ELR (cell line): ENCODE results near the gene CNIH3.

Experiments
- DNase-seq: peaks from one replicate; pipeline ENCODE4 v3.0.0-alpha.2; 2015; ENCODE audit warnings: low read depth

CNIH3 gene

DNA sequence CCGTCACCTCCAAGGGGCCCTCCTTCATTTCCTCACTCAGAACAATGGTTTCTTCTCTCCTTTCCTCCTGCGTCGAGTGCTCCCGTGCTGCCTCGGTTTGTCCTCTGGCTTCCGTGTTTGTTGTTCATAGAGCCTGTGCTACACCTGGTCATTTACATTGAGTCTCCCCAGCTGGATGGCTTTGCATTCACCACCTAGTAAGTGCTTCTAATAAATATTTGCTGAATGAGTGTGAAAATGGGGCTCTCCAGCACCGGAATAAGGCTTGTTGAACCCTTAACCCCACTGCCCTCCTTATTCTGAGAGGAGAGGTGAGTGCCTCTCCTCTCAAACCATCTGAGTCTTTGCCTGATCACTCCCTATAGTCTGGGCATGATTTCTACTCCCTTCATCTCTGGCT lies 104.9 kb downstream of the CNIH3 start:
- DNase-seq, result no peak

DNA sequence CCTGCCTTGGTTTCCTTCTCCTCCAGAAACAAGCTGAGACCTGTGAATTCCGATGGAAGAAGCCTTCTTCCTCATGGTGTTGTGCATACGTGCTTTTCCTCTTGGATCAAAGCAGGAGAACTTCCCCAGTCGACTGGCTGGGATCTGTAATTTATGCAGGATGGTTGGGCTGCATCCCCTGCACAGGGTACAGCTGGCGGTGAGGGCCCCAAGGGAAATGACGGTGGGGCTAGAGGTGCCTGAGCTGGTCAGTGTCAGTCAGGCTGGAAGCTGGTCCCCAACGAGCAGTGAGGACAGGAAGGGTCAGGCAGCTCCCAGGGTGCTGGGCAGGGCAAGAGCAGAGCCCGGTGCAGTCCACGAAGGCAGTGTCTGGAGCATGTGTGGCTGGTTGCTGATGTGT lies 106.7 kb downstream of the CNIH3 start:
- no peak for DNase-seq

DNA sequence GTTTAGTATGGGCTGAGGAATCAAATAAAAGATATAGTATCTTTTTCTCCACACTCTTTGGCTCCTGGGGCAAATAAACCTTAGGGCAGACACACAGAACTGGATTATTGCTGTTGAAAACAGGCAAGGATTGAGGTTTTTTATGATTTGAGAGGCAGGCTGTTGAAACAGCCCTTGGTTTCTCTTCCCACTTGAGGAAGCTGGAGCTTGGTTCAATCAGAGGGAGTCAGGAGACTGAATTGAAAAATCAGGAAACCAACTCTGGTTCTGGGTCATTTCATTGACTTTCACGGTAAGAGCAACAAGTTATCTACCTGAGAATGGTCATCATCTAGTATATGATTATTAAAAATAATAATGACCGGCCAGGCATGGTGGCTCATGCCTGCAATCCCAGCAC lies 108.4 kb downstream of the CNIH3 start:
- DNase-seq, result no peak

DNA sequence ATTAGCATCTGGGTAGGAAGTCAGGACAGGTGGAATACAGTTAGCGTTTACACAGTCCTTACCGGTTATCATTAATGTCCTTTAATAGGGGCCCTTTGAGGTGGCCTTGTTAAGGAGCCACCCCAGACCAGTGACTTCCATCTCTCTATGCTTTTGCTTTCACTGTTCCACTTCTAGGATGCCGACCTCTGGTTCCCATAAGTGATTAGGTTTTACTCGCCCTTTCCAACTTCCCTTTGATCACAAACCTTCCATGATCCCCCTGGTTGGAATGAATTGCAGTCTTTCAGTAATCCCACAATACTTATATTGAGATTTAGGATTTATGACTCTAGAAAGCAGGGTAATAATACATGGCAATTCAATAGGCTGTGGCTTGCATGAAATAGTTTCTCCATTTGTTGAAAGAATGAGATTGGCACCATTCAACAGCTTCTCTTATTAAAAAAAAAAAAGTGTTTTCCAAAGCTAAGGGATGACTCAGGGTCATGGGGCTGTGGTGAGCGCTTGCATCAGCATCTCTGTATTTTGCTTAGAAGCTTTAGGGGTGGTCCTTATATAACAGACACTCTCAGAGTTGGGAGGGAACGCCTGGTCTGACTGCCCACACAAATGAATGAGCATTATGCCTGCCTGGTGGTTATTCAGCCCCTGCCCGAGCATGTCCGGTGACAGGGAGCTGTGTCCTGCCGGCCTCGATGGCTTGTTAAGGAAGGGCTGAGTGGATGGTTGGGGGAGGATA lies 110.5 kb downstream of the CNIH3 start:
- peak; percentile 88 for DNase-seq

DNA sequence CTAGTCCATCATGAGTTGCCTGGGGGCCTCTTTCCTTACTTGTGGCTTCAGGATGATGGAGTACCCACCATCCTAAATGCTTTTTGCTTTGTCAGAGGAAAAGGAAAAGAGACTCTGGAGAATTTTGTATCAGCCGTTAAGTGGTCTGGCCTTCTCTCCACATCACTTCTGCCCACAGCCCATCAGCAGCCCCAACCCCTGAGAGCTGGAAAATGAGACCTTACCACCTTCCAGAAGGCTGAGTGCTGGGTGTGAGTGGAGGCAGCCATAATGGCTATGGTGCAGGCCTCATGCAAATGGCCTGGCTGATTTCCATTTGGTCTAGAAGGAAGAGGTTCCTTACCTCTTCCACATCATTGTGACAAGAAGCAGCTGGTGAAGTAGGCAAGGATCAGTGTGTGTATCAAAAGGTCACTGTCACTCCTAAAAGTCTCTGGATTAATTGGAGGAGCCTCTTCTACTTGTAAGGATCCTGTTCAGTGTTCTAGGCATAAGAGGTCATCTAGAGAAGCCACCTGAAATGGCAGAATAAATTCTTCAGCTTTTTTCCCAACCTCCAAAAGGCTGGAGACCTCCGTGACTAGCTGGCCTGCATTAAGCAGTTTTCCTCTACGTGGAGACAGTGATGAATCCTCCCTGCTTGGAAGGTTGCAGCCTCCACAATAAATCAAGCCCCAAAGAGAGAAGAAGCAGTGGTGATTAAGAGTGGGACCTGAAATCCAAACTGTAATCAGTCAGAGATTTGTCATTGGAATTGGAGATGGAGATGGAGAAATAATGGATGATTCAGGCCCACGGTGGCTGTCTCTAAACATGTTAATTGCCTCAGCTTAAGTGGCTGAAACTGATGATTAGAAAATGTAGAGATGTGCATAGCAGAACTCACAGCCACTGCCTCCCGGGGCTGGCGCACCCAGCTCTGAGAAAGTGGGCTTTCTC lies 111.5 kb downstream of the CNIH3 start:
- peak; percentile 40 for DNase-seq

DNA sequence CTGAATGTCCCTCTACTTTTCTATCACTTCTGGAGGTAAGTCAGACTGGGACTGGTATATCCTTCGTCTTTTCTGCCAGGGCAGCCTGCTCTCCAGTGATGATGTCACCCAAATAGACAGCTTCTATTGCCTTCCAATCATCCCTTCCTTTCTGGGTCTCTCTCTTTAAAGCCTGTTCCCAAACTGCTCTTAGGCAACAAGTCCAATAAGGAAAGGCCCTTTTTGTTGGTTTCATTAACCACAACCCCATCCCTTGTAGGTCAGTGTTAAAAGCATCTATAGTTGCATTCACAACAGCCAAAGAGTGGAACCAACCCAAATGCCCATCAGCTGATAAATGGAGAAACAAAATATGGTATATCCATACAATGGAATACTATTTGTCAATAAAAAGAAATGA lies 114.4 kb downstream of the CNIH3 start:
- DNase-seq, result no peak

DNA sequence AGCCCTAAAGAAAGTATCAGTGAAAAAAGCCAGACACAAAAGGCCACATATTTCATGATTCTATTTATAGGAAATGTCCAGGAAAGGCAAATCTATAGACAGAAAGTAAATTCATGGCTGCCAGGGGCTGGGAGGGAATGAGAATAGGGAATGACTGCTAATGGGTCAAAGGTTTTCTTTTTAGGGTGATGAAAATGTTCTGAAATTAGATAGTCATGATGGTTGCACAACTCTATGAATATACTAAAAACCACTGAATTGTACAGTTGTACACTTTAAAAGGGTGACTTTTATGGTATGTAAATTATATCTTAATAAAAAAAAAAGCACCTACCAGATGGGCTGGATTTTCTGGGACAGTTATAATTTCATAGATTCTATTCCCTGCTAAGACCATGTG lies 114.8 kb downstream of the CNIH3 start:
- no peak for DNase-seq

DNA sequence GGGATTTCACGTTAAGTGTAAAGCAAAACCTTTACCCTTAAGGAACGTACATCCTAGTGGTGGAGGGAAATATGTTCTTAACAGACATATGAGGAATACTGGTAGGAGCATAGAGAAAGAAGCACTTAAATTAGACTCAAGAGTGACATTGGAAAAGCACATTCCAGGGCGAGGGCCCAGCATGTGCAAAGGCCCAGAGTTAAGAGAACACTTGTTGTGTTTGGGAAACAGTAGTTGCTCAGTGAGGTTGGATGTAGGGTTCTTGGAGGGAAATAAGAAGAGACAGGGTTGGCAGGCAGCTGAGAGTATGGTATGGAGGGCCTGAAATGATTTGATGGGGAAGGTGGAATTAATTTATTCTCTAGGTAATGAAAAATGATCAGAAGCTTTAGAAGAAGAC lies 115.5 kb downstream of the CNIH3 start:
- DNase-seq, result no peak

DNA sequence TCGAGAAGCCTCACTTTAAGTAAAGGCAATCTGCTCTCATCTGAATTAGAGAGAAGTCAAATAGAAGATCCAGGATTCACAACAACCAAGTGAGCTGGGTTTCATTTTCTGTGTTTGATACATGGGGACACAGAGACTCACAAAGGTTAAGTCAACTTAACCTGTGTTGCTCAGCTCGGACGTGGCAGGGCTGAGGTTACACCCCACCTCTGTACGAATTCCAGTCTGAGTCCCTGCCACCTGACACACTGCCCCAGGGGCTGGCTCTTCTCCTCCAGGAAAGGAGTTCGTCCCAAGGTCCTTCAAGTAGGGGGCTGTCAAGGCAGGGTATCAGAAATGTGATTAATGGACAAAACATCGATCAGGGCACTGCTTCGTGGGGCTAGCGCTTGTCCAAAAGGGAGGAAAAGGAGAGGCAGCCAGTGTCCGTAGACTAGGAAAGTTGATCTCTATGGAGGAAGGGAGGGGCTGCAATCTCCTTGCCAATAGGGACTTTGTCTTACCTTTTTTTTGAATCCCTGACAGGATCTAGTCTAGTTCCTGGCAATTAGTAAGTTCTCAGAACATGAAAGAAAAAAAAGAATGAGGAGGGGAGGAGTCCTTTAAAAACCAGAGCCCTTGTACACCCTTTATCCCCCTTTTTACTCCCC lies 116.4 kb downstream of the CNIH3 start:
- no peak for DNase-seq

DNA sequence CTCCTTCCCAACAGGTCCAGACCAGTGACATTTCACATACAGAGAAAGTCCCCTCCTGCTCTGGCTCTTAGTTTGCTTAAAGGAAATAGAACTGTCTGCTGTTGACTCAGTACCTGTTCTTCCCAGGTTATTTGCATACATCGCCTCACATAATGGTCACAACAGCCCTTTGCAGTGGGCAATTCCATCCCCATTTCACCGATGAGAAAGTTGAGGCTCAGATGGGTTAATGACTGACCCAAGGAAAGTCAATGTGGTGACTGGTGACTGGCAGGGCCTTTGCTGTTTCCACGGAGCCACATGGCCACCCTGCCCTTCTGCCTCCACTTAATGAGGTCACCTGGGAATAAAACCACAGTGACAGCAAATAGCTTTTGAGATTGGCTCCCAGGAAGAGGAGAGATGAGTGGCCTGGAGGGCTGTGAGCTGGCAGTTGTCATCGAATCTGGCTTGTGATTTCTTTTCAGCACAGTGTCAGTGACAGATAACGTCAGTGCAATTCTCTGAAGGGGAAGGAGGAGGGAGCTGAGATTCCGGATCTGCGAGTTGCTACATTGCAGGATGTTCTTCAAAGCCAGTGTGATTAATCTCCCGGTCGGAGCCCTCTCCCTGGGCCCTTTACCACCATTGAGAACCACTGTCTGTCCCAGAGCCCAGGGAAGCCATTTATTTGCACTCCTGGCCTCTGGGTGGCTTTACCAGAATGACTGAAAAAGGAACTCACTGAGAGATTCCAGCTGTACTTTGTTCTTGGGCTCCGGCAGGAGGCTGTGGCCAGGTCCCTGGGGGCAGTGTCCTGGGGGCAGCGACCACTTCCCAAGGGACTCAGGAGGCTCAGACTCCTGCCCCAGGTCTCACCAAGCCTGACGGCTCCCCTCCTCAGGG lies 117.2 kb downstream of the CNIH3 start:
- DNase-seq, result peak; percentile 48

DNA sequence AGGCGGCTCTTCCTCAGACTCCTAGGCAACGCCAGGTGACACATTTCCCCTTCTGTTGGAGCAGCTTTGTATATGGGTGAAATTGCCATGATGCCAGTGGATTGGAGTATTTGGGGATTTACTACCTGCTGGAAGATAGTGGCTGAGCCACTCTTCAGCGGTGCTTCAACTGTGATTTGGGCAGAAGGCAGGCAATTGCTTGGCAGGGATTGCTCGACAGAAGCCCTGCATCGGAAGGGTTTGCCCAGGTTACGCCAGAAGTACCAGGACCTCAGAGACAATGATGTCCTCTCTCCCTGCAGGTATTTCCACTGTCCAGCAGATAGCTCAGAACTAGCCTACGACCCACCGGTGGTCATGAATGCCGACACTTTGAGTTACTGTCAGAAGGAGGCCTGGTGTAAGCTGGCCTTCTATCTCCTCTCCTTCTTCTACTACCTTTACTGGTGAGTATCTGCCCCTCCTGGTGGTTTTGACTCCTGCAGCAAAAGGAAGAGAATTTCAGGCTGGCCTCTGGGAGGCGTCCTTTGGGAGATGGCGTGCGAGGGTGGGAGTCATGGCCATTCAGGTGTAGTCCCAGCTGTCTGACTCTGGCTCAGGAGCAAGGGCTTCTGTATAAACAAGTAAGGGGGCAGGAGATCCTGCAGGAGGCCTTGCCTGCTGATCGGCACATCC lies 118.3 kb downstream of the CNIH3 start:
- no peak for DNase-seq

DNA sequence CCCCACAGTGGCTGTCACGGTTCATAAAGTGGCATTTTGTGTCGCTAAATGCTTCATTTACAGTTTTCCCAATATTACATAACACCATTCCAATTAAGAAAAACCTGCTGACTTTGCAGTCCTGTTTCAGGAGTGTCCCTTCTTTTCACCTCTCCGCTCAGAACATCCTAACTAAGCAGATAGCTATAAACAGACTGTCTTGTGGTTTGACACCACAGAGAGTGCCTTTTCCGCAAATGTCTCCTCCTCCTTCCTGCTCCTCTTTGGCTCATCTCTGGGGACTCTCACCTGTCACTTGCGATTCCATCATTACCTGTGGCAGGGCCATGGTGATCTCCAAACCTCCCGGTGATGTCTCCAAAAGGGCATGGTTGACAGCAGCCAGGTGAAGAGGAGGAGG lies 119.0 kb downstream of the CNIH3 start:
- no peak for DNase-seq

DNA sequence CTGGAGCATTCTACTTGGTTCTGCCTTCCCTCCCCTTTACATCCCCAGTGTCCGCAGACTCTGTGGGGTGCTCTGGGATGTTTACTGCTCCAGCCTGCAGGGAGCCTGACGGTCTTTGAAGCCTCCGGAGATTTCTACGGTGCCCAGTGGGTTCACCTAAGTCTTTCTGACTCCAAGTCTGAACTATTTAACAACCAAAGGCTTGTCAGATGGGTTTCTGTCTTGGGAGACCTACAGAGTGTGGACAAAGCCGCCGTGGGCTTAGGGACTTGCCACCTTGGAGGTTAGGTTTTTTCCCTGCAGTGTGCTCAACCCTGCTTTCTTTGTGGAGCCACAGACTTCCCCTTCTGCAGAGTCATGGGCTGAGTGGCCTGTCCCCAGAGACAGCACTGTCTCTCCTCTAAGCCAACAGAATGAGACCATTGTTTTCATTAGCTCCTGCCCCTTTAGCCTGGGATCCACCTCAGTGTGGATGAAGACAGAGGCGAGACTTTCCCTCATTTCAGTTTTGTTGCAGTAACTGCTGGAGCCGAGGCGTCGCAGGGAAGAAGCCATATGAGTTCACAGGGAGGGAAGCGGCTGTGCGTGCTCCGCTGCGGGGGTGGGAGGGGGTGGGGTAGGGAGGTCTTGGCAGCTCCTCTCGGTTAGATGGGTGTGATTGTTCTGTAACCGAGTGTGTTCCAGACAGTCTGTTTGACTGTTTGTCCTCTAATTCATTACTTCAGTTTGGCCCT lies 120.7 kb downstream of the CNIH3 start:
- DNase-seq, result no peak

DNA sequence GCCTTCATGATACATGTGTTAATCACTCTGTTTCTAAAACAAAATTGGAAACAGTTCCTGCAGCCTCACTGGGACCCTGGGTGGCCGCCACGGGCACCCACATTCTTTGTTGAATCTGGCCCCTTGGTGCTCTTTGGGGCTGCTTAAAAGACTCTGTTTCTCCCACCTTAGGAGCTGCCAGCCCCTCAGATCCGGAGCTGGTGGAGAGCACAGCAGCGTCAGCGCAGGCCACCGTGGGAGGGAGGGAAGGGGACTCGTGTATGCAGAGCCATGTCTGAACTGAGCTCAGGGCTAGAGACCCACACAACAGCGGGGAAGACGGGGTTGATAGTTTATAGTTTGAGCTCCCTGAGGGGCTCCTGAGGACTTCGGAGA lies 121.2 kb downstream of the CNIH3 start:
- DNase-seq, result no peak

DNA sequence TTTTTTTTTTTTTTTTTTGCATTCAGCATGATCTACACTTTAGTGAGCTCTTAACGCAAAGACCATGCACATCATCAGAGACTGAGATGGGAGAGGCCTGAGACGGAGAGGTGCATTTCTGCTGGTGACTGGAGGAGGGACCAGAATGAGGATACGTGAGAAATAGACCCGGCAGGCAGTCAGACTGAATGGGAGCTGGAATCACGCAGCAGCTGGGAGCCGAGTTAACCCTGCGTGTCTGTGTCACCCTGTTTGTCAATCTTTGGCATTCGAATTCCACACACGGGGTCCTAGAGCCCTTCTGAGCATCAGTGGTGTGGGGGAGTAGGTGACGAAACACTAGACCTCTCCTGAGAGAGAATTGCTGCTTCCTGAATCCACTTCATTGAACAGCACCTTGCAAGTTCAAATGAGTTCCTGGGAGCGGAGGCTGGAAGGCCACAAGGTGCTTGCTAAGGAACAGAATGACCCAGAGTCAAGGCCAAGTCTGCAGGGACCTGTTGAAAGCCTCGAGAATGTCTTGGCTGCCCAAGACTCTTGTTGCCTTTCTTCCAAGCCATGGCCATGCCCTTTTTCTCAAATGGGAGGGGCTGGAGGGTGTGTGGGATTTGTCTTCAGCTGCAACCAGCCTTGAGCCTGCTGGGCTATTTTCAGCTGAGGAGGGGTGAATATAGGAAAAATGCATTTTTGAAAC lies 123.3 kb downstream of the CNIH3 start:
- DNase-seq, result no peak

DNA sequence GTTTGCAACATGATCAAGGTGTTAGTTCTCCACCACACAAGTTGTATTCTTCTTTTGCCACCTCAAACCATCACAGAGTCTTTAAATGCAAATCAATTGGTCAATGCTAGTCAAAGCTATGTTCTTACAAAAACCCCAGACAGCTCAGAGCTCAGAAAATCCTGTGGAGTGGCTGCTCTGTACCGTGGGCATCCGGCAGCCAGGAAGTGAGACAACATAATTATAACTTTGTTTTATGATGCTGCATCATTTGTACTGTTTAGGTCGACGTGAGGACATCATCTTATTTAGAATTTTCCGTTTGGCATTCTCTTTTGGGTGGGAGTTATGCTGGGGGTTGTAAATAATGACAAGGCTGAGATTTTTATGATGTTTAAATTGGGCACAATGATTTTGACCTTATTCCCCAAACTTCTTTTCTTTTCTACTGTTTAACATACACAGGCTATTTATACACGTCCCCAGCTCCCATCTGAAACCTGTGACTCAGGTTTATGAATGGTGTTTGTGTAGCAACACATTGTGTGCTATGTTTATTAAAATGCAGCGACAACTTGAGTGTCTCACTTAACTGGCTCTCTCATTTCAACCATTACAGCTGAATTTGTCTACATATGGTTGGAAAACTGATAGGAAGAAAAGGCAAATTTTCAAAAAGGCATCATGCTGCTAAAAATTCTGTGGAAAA lies 124.0 kb downstream of the CNIH3 start:
- DNase-seq, result no peak

DNA sequence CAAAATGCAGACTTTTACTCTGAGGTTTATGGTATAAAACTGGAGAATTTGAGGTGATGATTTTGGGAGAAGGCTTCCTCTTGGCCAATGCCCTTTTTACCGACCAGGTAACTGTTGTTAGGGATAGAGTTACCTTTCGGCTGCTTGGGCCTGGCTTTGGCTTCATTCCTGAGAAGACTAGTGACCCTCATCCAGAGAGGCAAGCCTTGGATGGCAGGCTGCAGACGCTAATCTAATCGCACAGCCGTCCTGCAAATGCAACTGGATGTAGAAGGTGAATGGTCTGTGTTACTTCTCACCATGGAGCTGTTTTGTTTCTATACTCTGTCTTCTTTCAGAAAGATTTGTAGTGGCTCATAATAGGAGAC lies 124.6 kb downstream of the CNIH3 start:
- no peak for DNase-seq

DNA sequence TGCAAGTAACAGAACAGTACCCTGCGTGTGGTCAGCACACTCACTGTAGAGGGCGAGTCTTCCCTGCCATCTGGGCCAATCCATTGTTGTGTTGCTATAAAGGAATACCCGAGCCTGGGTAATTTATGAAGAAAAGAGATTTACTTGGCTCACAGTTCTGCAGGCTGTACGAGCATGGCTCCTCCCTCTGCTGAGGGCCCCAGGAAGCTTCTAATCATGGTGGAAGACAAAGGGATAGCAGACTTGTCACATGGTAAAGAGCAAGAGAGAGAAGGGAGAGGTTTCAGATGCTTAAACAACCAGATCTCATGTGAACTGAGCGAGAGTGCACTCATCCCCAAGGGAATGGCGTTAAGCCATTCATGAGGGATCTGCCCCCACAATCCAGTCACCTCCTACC lies 126.2 kb downstream of the CNIH3 start:
- DNase-seq, result no peak

DNA sequence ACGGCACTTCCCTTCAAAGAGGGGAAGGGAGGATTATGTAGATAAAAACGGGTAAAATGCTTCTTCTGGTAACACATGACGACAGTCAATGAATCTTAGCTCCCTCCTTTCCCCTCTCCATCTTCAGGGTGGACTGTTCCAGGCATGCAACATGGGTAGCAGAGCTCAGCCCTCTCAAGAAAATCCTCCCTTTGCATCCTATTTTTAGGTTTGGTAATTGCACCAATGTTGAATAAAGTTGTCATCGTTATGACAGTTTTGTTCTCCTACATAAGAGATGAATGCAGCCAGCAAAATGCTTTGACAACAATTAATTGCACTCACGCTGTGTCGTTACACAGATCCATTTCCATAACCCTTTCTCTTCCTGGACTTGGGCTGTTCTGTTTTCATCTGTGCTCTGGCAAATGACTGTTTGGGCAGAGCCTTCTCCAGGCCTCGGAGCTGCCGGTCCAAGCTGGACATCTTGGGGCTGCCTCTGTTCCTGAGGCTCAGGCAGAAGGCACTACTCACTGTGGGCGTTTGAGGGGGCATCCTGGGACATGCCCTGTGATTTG lies 127.6 kb downstream of the CNIH3 start:
- DNase-seq, result no peak
